WERI-Rb-1 (cell line): ENCODE data around the gene EIF4E2.

Experiments
- DNase-seq: peaks from one replicate; pipeline ENCODE4 v3.0.0-alpha.2; 2020
- H3K27ac ChIP-seq: fragments of 250-450 bp; sonication (Bioruptor Pico); 2 replicates; pipeline ENCODE4 v1.5.1; 2020; ENCODE audit warnings: mild to moderate bottlenecking, moderate library complexity
- H3K27me3 ChIP-seq: fragments of 250-450 bp; sonication (Bioruptor Pico); 2 replicates; pipeline ENCODE4 v1.5.1; 2021; ENCODE audit warnings: mild to moderate bottlenecking, low read depth, moderate library complexity; ENCODE audit not compliant: insufficient read depth, severe bottlenecking
- H3K36me3 ChIP-seq: fragments of 250-450 bp; sonication (Bioruptor Pico); 2 replicates; pipeline ENCODE4 v1.5.1; 2020; ENCODE audit warnings: mild to moderate bottlenecking, moderate library complexity
- H3K4me3 ChIP-seq: 2 replicates; pipeline ENCODE4 v1.5.1; 2011; ENCODE audit warnings: low read depth, mild to moderate bottlenecking, control low read depth, low read length
- H3K9me3 ChIP-seq: fragments of 250-450 bp; sonication (Bioruptor Pico); 2 replicates; pipeline ENCODE4 v1.5.1; 2021; ENCODE audit warnings: mild to moderate bottlenecking, moderate library complexity; ENCODE audit not compliant: severe bottlenecking
- CTCF ChIP-seq: IDR thresholded peaks from 2 replicates; pipeline ENCODE4 v1.5.1; 2011; ENCODE audit warnings: low read depth, mild to moderate bottlenecking, control low read depth, inconsistent platforms, low read length

EIF4E2 gene

GRCh38 chr2:232523682-232524597, 26.5 kb upstream of the EIF4E2 start:
- Histone ChIP-seq H3K36me3 (no peaks in the 10 kb centered on the region), H3K27me3 (peaks cover 24% of the 10 kb centered on the region), H3K9me3 (no peaks in the 10 kb centered on the region), H3K4me3 (peak overlapping the region; percentile 48), H3K27ac (no peak overlapping the region)
- peak; percentile 82 for DNase-seq
- TF ChIP-seq CTCF: peak; percentile 76

- DNase-seq: no peak
- Histone ChIP-seq H3K27ac (no peak overlapping the region), H3K4me3 (no peak overlapping the region), H3K36me3 (no peaks in the 10 kb centered on the region), H3K9me3 (no peaks in the 10 kb centered on the region), H3K27me3 (peaks cover 24% of the 10 kb centered on the region)
- TF ChIP-seq CTCF: no peak
These were observed 25.7 kb upstream of the EIF4E2 start for GRCh38 chr2:232524771-232525170.

- H3K27ac ChIP-seq: no peak overlapping the region
- no peaks in the 10 kb centered on the region for H3K9me3 ChIP-seq
- no peak for DNase-seq
- H3K27me3 ChIP-seq: peaks cover 24% of the 10 kb centered on the region
- no peak for TF ChIP-seq CTCF
- no peak overlapping the region for H3K4me3 ChIP-seq
- H3K36me3 ChIP-seq: no peaks in the 10 kb centered on the region
These were observed 25.3 kb upstream of the EIF4E2 start for GRCh38 chr2:232525199-232525598.

- TF ChIP-seq CTCF: no peak
- Histone ChIP-seq H3K9me3 (no peaks in the 10 kb centered on the region), H3K27me3 (peaks cover 24% of the 10 kb centered on the region), H3K36me3 (no peaks in the 10 kb centered on the region), H3K27ac (no peak within 1 kb of the TSS), H3K4me3 (no peak within 1 kb of the TSS)
- DNase-seq: peak; percentile 80
These were observed 24.6 kb upstream of the EIF4E2 start, which contains the start of gene CHRND for GRCh38 chr2:232525791-232526371. CHRND (plus strand) TSS chr2:232526160; CDS start chr2:232526216, 56 bp downstream.

GRCh38 chr2:232526372-232526941, 24.0 kb upstream of the EIF4E2 start:
- no peak for DNase-seq
- Histone ChIP-seq H3K27ac (no peak overlapping the region), H3K36me3 (no peaks in the 10 kb centered on the region), H3K9me3 (no peaks in the 10 kb centered on the region), H3K27me3 (peaks cover 24% of the 10 kb centered on the region), H3K4me3 (no peak overlapping the region)
- no peak for TF ChIP-seq CTCF
